NCI-H524 (cell line): Measurements from ENCODE around the gene UQCR10.

Experiments
- DNase-seq, 2 experiments: peaks; one replicate each; lab custom pipeline; 2025; lab: John Stamatoyannopoulos, UW

Gene UQCR10

DNA sequence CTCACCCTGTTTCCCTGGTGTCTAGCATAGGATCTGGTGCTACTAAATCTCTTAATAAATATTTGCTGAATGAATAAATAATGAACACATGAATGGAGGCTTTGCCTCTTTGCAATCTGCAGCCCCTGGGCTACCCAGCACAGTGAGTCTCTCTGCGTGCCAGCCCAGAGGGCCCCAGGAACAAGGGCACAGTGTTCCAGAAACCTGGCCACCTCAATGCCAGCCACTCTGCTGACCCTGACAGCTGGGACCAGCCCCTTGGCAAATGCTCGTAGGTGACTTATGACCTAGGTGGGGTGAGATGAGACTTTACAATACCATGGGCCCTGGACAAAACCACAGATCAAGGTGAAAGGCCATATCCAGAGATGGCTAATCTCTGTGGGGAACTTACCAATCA is 31.6 kb downstream of the UQCR10 start:
- no peak for DNase-seq

DNA sequence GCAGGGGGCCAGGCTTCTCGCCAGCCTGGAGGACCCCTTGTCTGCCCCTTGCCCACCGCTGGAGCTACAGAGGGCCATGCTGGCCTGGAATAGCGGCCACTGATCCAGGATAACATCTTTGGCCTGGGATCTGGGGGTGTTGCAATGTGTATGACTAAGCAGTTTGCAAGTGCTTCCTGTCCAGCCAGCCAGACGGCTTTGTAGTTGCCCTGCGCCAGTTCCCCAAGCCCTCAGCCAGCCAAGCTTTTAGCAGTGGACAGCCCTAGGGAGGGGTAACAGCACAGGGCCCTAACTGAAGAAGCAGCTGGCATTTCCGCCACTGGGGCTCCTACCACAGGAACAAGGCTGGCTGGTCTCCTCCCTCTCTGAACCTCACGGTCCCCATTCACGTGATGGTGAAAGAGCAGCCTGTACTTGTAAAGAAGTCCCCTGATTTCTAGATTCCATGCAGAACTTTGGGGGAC is 32.1 kb downstream of the UQCR10 start:
- no peak for DNase-seq

DNA sequence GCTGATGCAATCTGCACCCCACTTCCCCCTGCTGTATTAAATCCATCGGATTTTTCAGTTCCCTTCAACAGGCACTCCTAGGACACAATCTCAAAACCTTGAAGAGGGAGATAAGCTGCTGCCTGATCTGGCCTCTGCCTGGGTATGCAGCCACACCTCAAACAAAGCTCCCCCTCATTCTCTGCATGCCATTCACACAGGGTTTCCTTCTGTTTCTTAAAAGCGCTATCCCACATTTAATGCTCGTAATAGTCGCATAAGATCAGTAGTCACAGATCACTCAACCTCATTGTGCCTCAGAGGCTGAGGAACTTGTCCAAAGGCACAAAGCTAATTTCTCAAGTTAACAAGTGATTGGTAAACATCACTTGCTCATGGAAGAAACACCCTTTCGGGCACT is 34.0 kb downstream of the UQCR10 start:
- no peak for DNase-seq

DNA sequence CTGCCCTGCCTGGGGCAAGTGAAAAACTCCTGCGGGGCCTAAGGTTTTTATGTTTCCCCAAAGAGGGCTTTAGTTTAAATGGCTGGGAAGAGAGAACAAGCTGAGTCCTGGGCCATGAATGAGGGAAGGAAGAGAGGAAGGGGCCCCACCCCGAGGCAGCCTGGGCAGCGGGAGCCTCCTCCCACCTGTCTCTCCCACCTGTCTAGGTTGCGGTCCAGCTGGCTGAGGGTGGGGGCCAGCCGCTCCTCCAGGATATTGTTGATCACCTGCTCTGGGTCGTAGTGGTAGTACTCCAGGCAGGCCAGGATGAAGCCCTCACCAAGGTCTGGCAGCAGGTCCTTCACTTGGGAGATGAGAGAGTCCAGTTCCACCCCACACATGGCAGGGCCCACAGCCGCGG is 34.6 kb downstream of the UQCR10 start:
- DNase-seq: peak in 1 of 2 experiments; percentile 20

DNA sequence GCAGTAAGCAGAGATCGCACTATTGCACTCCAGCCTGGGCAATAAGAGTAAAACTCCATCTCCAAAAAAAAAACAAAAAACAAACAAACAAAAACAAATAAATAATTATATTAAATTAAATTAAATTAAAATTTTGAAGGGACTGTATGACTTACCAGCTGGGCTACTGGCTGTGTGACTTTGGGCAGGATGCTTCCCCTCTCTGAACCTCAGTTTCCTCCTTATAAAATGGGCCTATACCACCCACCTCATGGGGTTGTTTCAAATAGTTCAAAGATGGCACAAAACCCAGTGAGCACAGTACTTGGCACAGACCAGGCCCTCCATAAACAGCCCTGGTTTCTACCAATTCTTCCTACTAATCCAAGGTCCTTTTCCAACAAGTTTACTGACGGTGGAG is 36.0 kb downstream of the UQCR10 start:
- DNase-seq: no peak

DNA sequence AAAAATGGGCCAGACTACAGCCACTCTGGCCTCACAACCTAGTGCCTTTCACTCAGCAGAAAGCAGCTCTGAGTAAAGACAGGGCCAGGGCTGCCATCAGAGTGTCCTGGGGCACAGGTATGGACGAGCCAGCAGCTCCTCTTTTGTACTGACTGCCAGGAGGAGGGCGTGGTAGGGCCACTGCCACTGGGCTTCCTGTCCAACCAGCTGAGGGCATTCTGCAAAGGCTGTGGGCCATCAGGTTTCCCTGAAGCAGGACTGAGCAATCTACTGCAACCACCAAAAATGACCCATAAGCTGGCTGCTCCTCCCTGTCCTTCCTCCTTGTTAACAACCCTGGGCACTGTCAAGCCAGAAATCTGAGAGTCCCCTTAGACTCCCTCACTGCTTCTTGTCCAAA is 37.8 kb downstream of the UQCR10 start:
- no peak for DNase-seq

DNA sequence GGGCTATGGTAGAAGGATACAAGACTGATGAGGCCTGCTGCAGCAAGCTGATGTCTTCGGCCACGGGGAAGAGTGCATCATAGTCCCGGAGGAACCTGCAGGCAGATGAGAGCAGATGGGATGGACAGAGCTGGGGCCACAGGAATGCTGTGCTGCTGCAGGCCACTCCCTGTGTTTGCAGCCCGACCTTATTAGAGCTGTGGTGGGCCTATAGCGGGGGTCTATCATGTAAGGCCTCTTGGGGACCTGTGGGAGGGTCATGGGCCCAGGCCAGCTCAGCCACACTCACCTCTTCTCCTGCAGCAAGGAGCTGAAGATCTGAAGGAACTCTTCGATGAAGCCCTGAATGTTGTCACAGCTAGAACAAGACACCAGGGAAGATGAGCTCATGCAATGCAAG is 39.0 kb downstream of the UQCR10 start:
- no peak for DNase-seq

DNA sequence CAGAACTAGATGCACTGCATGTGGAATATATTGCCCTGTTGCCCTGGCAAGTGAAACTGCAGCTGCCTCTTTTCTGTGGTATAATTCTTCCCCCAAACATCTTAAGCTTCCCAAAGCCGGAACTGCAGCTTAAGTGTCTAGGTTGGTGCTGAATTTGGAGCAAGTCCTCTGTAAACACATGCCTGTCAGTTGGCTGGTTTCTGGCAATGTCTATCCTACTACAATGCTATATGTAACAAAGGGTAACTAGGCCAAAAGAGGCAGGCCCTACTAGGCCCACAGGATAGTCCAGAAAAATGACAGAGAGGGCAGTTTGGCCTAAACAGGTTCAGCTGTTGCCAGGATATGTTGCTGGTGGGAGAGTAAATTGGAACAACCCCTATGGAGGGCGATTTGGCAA is 43.0 kb downstream of the UQCR10 start:
- DNase-seq: no peak

DNA sequence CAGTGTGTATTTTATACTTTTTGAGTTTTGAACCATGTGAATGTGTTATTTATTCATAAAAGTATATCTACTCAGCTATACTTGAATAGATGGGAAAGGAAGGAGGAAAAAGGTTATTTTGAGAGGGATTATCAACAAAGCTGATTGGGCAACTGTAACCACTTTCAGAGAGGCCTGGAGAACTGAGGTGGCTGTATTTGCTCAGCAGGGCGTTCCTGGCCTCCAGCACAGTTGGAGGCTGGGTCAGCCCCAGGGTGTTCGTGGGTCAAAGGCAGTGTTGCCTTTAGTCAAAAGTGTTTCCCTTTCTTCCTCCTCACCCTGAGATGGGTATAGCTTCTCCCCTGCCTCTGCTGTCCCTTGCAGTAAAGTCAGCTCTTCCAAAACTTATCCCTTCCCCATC is 44.2 kb downstream of the UQCR10 start:
- DNase-seq: no peak

DNA sequence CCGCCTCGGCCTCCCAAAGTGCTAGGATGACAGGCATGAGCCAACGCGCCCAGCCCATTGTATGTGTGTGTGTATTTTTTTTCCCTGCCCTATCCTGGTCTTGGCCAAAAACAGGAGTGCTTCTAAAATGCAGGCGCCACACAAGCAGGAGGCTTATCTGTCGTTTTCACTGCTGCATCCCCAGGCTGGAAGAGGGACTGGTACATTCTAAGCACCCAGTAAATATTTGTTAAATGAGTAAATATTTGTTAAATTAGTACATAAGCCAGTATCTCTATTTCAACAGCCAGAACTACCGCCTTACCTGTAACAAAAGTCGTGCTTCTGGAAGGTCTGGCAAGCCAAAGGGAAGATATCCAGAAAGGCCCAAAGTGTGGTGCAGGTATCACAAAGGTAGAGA is 46.0 kb downstream of the UQCR10 start:
- DNase-seq: no peak

DNA sequence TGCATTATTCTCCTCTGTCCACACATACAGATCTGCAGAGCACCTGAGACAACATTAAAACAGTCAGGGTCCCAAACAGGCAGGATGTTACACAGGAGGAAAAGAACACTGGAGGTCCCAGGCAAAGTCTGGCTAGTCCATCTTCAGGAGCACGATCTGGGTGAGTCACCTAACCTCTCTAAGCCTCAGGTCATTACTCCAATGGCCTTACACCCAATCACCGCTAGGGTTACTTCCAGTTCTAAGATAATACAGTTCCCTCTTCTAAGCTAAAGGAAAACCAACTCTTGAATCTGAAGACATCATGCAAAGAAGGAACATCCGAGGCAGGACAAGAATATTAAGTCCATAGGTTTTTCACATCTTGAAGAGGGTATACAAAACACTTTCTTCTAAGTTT is 46.4 kb downstream of the UQCR10 start:
- no peak for DNase-seq

DNA sequence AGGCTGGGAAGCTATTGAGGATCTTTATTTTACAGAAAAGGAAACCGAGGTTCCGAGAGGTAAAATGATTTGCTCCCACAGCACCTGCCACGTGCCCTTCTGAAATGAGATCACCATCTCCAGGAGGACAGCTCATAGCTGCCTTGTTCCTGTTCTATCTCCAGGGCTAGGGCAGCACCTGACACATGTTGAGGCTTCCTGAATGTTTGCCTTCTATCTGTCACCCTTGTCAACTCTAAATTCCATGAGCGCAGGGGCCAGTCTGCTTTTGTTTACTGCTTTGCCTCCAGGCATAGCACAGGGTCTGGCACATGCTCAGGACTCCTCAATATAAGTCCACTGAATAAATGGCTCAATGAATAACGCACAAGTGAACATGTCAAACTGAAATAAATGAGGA is 46.8 kb downstream of the UQCR10 start:
- no peak for DNase-seq

DNA sequence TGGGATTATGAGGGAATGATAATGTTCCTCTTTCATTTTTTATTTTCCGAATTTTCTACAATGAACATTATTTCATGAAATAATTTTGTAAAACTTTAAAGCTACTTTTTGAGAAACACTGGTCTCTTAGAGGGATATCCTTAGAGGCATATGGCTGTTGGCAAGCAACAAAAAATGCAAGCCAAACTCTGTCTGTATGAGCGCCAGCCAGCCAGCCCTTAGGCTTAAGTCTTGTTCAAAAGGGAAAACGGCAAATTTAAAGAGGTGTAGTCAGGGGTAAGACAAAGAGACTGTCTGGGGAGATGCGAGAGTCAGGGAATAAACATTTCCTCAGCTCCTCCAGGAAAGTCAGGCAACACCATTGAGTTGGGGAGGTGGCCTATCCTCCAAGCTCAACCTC is 48.4 kb downstream of the UQCR10 start:
- no peak for DNase-seq

DNA sequence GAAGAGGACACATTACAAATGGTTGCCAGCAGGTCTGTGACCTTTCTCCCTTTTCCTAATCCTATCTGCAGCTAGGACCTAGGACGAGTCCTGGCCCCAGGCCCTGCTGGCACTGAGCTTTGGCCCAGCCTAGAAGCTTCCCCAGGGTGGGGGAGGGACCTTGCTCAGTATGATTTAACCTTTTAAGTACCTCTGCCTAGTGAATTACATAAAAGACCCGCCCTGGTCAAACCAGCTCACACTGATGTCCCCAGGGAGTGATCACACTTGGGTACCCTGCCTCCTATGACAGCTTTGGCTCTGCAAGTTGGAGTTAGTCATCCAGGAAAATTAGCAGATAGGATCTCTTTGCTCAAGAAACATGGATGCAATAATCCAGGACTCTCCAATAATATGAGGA is 49.0 kb downstream of the UQCR10 start:
- DNase-seq: peak in 1 of 2 experiments; percentile 65

DNA sequence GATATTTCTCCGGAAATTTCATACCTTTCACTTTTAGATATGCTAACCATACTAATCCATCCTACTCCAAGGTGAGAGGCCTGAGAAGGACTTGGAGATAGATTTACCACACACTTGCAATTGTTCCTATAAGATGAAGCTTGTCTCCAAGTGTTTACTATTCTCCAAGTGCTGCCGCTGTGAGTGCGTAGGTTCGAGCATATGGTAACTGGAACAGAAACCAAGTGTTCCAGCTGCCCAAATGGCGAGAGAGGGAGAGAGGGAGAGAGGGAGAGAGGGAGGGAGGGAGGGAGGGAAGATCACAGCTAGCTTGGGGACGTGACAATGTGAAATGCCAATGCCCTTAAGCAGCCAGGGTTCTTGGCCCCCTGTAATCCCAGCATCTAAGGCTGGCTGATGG is 49.4 kb downstream of the UQCR10 start:
- DNase-seq: peak; percentile 77 to 92

DNA sequence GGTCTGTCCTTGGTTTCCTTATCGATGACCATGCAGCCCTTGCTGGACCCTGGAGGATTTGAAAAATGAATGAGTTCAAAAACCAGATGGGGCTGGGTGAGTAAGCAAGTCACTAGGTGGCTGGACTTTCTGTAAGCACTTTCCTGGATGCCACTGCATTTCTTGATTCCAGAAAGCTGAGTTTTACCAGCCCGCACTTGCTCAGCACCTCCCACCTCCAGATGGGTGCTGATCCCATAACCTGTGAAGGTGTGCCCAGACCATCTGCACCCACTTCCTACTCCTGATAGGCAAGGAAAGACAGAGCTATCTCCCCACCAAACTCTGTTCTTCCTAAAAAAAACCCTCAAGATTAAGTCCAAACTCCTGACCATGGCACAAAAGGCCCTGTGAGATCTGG is 49.8 kb downstream of the UQCR10 start:
- peak in 1 of 2 experiments; percentile 63 for DNase-seq

DNA sequence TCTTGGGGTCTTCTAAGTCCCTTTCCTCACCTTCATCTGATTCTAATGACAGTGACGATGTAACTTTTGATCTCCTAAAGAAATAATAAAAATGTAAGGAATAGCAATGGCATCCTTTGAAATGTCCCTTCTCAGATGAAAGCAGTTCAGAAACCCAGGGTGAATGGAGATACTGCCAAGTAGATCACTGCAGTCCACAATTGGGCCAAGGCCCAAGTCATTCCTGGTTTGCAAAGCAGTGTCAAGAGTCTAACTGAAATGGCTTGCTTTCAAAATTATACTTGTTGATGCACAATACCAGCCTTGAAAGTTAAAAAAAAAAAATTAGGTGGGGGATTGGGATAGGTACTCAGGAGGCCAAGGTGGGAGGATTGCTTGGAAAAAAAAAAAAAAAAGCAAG is 50.6 kb downstream of the UQCR10 start:
- DNase-seq: no peak

DNA sequence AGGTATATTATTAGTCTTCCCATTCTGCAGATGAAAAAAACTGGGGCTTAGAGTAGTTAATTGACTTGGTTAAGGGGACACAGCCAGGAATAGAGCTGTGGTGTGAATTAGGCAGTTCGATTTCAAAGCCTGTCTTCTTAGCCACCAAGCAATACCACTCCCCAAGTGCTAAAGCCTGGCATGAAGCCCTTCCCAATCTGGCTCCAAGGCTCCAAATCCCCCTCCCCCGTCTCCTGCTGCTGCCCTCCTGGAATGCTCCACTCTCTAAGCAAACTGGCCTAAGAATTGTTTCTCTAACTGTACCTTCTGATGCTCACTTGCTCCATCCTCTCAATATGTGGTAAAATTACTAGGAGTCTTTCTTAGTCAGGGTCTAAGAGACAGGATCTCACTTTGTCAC is 52.3 kb downstream of the UQCR10 start:
- DNase-seq: peak in 1 of 2 experiments; percentile 59
